ENCODE data around the gene ICA1L.
"Not testable (repeated sequence)": the region's sequence is repeated elsewhere in the genome, so short reads cannot be mapped to it uniquely, and the experiment has no call there.

Gene ICA1L

GRCh38 chr2:202909394-202910192, 38.0 kb upstream of the ICA1L start:
- H4K8ac ChIP-seq (ENCODE audit: low read depth, low read length): no peak overlapping the region

DNA sequence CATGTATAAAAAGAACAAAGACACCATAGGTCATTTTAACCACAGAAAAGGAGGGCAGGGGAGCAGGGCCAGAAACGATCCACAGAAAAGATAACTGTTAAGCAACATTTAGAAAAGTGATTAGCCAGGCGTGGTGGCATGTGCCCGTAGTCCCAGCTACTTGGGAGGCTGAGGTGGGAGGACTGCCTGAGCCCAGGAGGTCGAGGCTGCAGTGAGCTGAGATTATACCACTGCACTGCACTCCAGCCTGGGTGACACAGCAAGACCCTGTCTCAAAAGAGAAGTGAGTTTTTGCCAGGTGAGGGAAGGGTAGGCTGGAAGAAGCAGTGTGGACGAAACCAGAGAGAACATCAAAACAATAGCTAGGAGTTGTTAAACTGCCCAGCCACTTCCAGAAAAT, 36.6 kb upstream of the ICA1L start:
- peaks cover 3% of the 10 kb centered on the region in 2 donors for H3K4me1 ChIP-seq (ENCODE audit: control insufficient read depth in 2 of 2, insufficient read depth in 1 of 2, low read depth in 1 of 2, low read length in 2 of 2)
- H3K79me1 ChIP-seq (ENCODE audit: low read depth, low read length): peaks cover 2% of the 10 kb centered on the region
- H3K36me3 ChIP-seq (replicated peaks in 1 of 2; ENCODE audit: control insufficient read depth in 2 of 2, insufficient read depth in 2 of 2, low read length in 2 of 2): peaks cover 0 to 36% of the 10 kb centered on the region in 2 donors
- no peak overlapping the region for H2BK12ac ChIP-seq (ENCODE audit: low read length)
- H3K27ac ChIP-seq (replicated peaks; ENCODE audit: low read length): no peak overlapping the region
- no peak overlapping the region for H3K4me3 ChIP-seq (ENCODE audit: low read length in 2 of 2)
- no peak overlapping the region for H3K9ac ChIP-seq (ENCODE audit: low read depth, low read length, poor library complexity)
- no peak overlapping the region for H4K91ac ChIP-seq (ENCODE audit: low read depth, low read length, poor library complexity)
- H3K9me3 ChIP-seq (replicated peaks in 1 of 2; ENCODE audit: control insufficient read depth in 2 of 2, insufficient read depth in 1 of 2, low read depth in 1 of 2, low read length in 2 of 2): peaks cover 0 to 22% of the 10 kb centered on the region in 2 donors
- H3K14ac ChIP-seq (ENCODE audit: low read length): no peak overlapping the region
- no peak overlapping the region for H2AFZ ChIP-seq (ENCODE audit: low read length)
- no peak for DNase-seq (ENCODE audit: low spot score)
- no peak overlapping the region for H3K4me2 ChIP-seq (ENCODE audit: insufficient read depth, low read length, poor library complexity, severe bottlenecking)
- no peak overlapping the region for H3K18ac ChIP-seq (ENCODE audit: low read length)
- H2BK120ac ChIP-seq (ENCODE audit: low read depth, low read length): no peak overlapping the region
- no CpG with 5 or more reads among the region's 5 CpGs for WGBS, 2 donors (ENCODE audit: extremely low coverage in 2 of 2, insufficient read length in 2 of 2, insufficient replicate concordance in 1 of 2)
- no peak overlapping the region for H2AK5ac ChIP-seq (ENCODE audit: low read depth, low read length)
- H2BK5ac ChIP-seq (ENCODE audit: low read length): no peak overlapping the region
- no peak overlapping the region for H2BK15ac ChIP-seq (ENCODE audit: low read length)
- H4K8ac ChIP-seq (ENCODE audit: low read depth, low read length): no peak overlapping the region
- H3K27me3 ChIP-seq (ENCODE audit: control insufficient read depth in 3 of 3, insufficient read depth in 3 of 3, low read depth in 1 of 3, low read length in 3 of 3): no peaks in the 10 kb centered on the region
- no peak overlapping the region for H3K23ac ChIP-seq (ENCODE audit: low read depth, low read length, poor library complexity)
- no peak overlapping the region for H3K4ac ChIP-seq (ENCODE audit: low read length)

More at GRCh38 chr2:202909394-202910192, 38.0 kb upstream of the ICA1L start:
- no peak for DNase-seq (ENCODE audit: low spot score)
- Histone ChIP-seq H4K91ac (ENCODE audit: low read depth, low read length, poor library complexity) (no peak overlapping the region), H3K4me3 (ENCODE audit: low read length in 2 of 2) (peak overlapping the region in 1 of 2 donors; percentile 91), H3K18ac (ENCODE audit: low read length) (no peak overlapping the region), H3K79me1 (ENCODE audit: low read depth, low read length) (peaks cover 2% of the 10 kb centered on the region), H2AK5ac (ENCODE audit: low read depth, low read length) (no peak overlapping the region), H3K9ac (ENCODE audit: low read depth, low read length, poor library complexity) (no peak overlapping the region), H3K4me2 (ENCODE audit: insufficient read depth, low read length, poor library complexity, severe bottlenecking) (no peak overlapping the region), H3K4ac (ENCODE audit: low read length) (no peak overlapping the region), H3K23ac (ENCODE audit: low read depth, low read length, poor library complexity) (no peak overlapping the region), H3K27me3 (ENCODE audit: control insufficient read depth in 3 of 3, insufficient read depth in 3 of 3, low read depth in 1 of 3, low read length in 3 of 3) (no peaks in the 10 kb centered on the region), H3K14ac (ENCODE audit: low read length) (no peak overlapping the region), H3K36me3 (replicated peaks in 1 of 2; ENCODE audit: control insufficient read depth in 2 of 2, insufficient read depth in 2 of 2, low read length in 2 of 2) (peaks cover 0 to 33% of the 10 kb centered on the region in 2 donors), H2AFZ (ENCODE audit: low read length) (no peak overlapping the region), H2BK12ac (ENCODE audit: low read length) (no peak overlapping the region), H3K4me1 (ENCODE audit: control insufficient read depth in 2 of 2, insufficient read depth in 1 of 2, low read depth in 1 of 2, low read length in 2 of 2) (peaks cover 3% of the 10 kb centered on the region in 2 donors), H2BK15ac (ENCODE audit: low read length) (no peak overlapping the region), H3K27ac (replicated peaks; ENCODE audit: low read length) (no peak overlapping the region), H2BK5ac (ENCODE audit: low read length) (no peak overlapping the region), H3K9me3 (replicated peaks in 1 of 2; ENCODE audit: control insufficient read depth in 2 of 2, insufficient read depth in 1 of 2, low read depth in 1 of 2, low read length in 2 of 2) (peaks cover 0 to 18% of the 10 kb centered on the region in 2 donors), H2BK120ac (ENCODE audit: low read depth, low read length) (no peak overlapping the region)
- no CpG with 5 or more reads among the region's 6 CpGs for WGBS, 2 donors (ENCODE audit: extremely low coverage in 2 of 2, insufficient read length in 2 of 2, insufficient replicate concordance in 1 of 2)

DNA sequence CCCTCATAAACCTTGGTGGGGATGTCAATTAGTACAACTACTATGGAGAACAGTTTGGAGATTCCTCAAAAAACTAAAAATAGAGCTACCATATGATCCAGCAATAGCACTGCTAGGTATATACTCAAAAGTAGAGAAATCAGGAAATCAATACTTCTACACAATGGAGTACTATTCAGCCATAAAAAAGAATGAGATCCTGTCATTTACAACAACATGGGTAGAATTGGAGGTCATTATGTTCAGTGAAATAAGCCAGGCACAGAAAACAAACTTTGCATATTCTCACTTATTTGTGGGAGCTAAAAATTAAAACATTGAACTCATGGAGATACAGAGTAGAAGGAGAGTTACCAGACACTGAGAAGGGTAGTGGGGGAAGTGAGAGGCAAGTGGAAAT, 33.9 kb upstream of the ICA1L start:
- H2AFZ ChIP-seq (ENCODE audit: low read length); DNase-seq (ENCODE audit: low spot score); H3K4me2 ChIP-seq (ENCODE audit: insufficient read depth, low read length, poor library complexity, severe bottlenecking); H3K4me3 ChIP-seq (ENCODE audit: low read length in 2 of 2); H3K79me1 ChIP-seq (ENCODE audit: low read depth, low read length); H3K27me3 ChIP-seq (ENCODE audit: control insufficient read depth in 3 of 3, insufficient read depth in 3 of 3, low read depth in 1 of 3, low read length in 3 of 3); H3K27ac ChIP-seq (replicated peaks; ENCODE audit: low read length); H2BK15ac ChIP-seq (ENCODE audit: low read length); H3K18ac ChIP-seq (ENCODE audit: low read length); H4K8ac ChIP-seq (ENCODE audit: low read depth, low read length); H3K4me1 ChIP-seq (ENCODE audit: control insufficient read depth in 2 of 2, insufficient read depth in 1 of 2, low read depth in 1 of 2, low read length in 2 of 2); H3K9ac ChIP-seq (ENCODE audit: low read depth, low read length, poor library complexity); H4K91ac ChIP-seq (ENCODE audit: low read depth, low read length, poor library complexity); H2BK12ac ChIP-seq (ENCODE audit: low read length); H2BK120ac ChIP-seq (ENCODE audit: low read depth, low read length); H3K23ac ChIP-seq (ENCODE audit: low read depth, low read length, poor library complexity); H3K14ac ChIP-seq (ENCODE audit: low read length); H3K4ac ChIP-seq (ENCODE audit: low read length); H2BK5ac ChIP-seq (ENCODE audit: low read length); H2AK5ac ChIP-seq (ENCODE audit: low read depth, low read length): not testable (repeated sequence)
- H3K36me3 ChIP-seq (replicated peaks in 1 of 2; ENCODE audit: control insufficient read depth in 2 of 2, insufficient read depth in 2 of 2, low read length in 2 of 2): peaks cover 2 to 58% of the 10 kb centered on the region in 2 donors
- H3K9me3 ChIP-seq (replicated peaks in 1 of 2; ENCODE audit: control insufficient read depth in 2 of 2, insufficient read depth in 1 of 2, low read depth in 1 of 2, low read length in 2 of 2): peaks cover 0 to 22% of the 10 kb centered on the region in 2 donors

DNA sequence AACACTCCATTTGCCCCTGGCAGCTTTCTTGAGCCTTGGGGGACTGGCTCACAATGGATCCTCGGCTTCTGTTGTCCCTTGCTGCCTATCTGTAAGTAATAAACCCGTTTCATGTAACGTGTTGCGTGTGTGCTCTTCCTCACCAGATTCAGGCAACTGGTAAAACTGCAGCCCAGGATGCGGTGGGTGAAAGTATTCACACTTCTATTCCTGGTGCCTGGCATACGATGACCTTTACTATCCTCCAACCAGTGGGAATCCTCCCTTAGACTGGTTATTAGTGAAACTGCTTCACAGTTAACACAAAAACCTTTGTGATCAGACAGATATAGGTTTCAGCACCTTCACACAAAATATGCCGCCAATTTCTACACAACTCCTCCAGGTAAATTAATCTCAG, 13.6 kb upstream of the ICA1L start:
- H2AK5ac ChIP-seq (ENCODE audit: low read depth, low read length): no peak overlapping the region
- H2AFZ ChIP-seq (ENCODE audit: low read length): no peak overlapping the region
- no peaks in the 10 kb centered on the region for H3K27me3 ChIP-seq (ENCODE audit: control insufficient read depth in 3 of 3, insufficient read depth in 3 of 3, low read depth in 1 of 3, low read length in 3 of 3)
- H3K4me1 ChIP-seq (ENCODE audit: control insufficient read depth in 2 of 2, insufficient read depth in 1 of 2, low read depth in 1 of 2, low read length in 2 of 2): no peaks in the 10 kb centered on the region
- H2BK12ac ChIP-seq (ENCODE audit: low read length): no peak overlapping the region
- no peak overlapping the region for H3K4me2 ChIP-seq (ENCODE audit: insufficient read depth, low read length, poor library complexity, severe bottlenecking)
- H4K8ac ChIP-seq (ENCODE audit: low read depth, low read length): no peak overlapping the region
- H3K4me3 ChIP-seq (ENCODE audit: low read length in 2 of 2): no peak overlapping the region
- no peak overlapping the region for H3K18ac ChIP-seq (ENCODE audit: low read length)
- no peak overlapping the region for H3K14ac ChIP-seq (ENCODE audit: low read length)
- peaks cover 2% of the 10 kb centered on the region for H3K79me1 ChIP-seq (ENCODE audit: low read depth, low read length)
- H3K9ac ChIP-seq (ENCODE audit: low read depth, low read length, poor library complexity): no peak overlapping the region
- H3K36me3 ChIP-seq (replicated peaks in 1 of 2; ENCODE audit: control insufficient read depth in 2 of 2, insufficient read depth in 2 of 2, low read length in 2 of 2): peaks cover 8 to 94% of the 10 kb centered on the region in 2 donors
- no peak overlapping the region for H2BK5ac ChIP-seq (ENCODE audit: low read length)
- H3K4ac ChIP-seq (ENCODE audit: low read length): no peak overlapping the region
- DNase-seq (ENCODE audit: low spot score): no peak
- no peak overlapping the region for H2BK120ac ChIP-seq (ENCODE audit: low read depth, low read length)
- H4K91ac ChIP-seq (ENCODE audit: low read depth, low read length, poor library complexity): no peak overlapping the region
- no peaks in the 10 kb centered on the region for H3K9me3 ChIP-seq (replicated peaks in 1 of 2; ENCODE audit: control insufficient read depth in 2 of 2, insufficient read depth in 1 of 2, low read depth in 1 of 2, low read length in 2 of 2)
- no peak overlapping the region for H3K23ac ChIP-seq (ENCODE audit: low read depth, low read length, poor library complexity)
- WGBS, 2 donors (ENCODE audit: extremely low coverage in 2 of 2, insufficient read length in 2 of 2, insufficient replicate concordance in 1 of 2): no CpG with 5 or more reads among the region's 7 CpGs
- no peak overlapping the region for H3K27ac ChIP-seq (replicated peaks; ENCODE audit: low read length)
- H2BK15ac ChIP-seq (ENCODE audit: low read length): no peak overlapping the region
